Thyroid gland (tissue), 4 donors: ENCODE measurements around the gene SKIDA1.
"Not testable (repeated sequence)": the region's sequence is repeated elsewhere in the genome, so short reads cannot be mapped to it uniquely, and the experiment has no call there.

Source experiments
- CTCF ChIP-seq, 6 experiments: fragments of 200-600 bp in 3 of 6; fragments of 450-650 bp in 3 of 6; sonication (generic) in 3 of 6; IDR thresholded peaks; one replicate each; pipeline ENCODE4 v1.5.1; 2016 to 2019; ENCODE audit warnings: antibody characterized with exemption in 6 of 6, mild to moderate bottlenecking in 2 of 6, inconsistent platforms in 1 of 6, moderate library complexity in 1 of 6
- POLR2A ChIP-seq, 2 donors: fragments of 450-650 bp; IDR thresholded peaks; one replicate each; pipeline ENCODE4 v1.6.1; 2017; ENCODE audit warnings: antibody characterized with exemption in 2 of 2, mild to moderate bottlenecking in 2 of 2, moderate library complexity in 1 of 2

- TF ChIP-seq POLR2A, CTCF (IDR thresholded peaks at IDR 0.05): not testable (repeated sequence)
These were observed 10.5 kb upstream of the SKIDA1 start for GRCh38 chr10:21535976-21536375.
